ENCODE data around the gene CLIC4. TPM values are rescaled to one million over a fixed set of nuclear protein-coding genes. Genes with fewer than 3 reads are reported as not detected.

The CLIC4 gene
- total and polyA plus RNA-seq, 2 of the 8 experiments (the other 6 are each of a cell fraction or from before 2014, with no cell fraction given), result 77.5 to 293 TPM

GRCh38 chr1:24763671-24764070, 18.4 kb downstream of the CLIC4 start (continued):
- TF ChIP-seq SIX5 (IDR thresholded peaks at IDR 0.05; ENCODE audit: low read depth, low read length), result no peak
